Natural killer cell treated with Interleukin-12 subunit alpha and Interleukin-12 subunit beta and Interleukin-15 and Interleukin-18, amount 100 ng/mL, for 72 hours (primary cell): ENCODE measurements around the gene PAWR. TPM values are rescaled to one million over a fixed set of nuclear protein-coding genes. Genes with fewer than 3 reads are reported as not detected.
"Not testable (repeated sequence)": the region's sequence is repeated elsewhere in the genome, so short reads cannot be mapped to it uniquely, and the experiment has no call there.

ENCODE experiments used
- ATAC-seq, 2 donors: fragments of 150-1000 bp; cut with Tn5 transposase in 1 of 2; sonication (Bioruptor Pico), chemical (Tn5 transposase) in 1 of 2; 2 replicates each; pipeline ENCODE4 v1.10.0; 2021
- DNase-seq: peaks from one replicate; pipeline ENCODE4 v3.0.0; 2022; ENCODE audit warnings: low spot score
- H3K27ac Mint-ChIP-seq, 2 donors: 1 replicate in 1 of 2; 2 replicates in 1 of 2; pipeline ENCODE4 v1.8.0; 2022; ENCODE audit warnings: mixed read lengths in 2 of 2, mild to moderate bottlenecking in 1 of 2, moderate library complexity in 1 of 2
- H3K27me3 Mint-ChIP-seq, 2 donors: 1 replicate in 1 of 2; 2 replicates in 1 of 2; pipeline ENCODE4 v1.8.0; 2022; ENCODE audit warnings: mixed read lengths in 2 of 2
- H3K36me3 Mint-ChIP-seq: one replicate; pipeline ENCODE4 v1.8.0; 2022; ENCODE audit warnings: mixed read lengths
- H3K4me1 Mint-ChIP-seq, 2 donors: 1 replicate in 1 of 2; 2 replicates in 1 of 2; pipeline ENCODE4 v1.8.0; 2022; ENCODE audit warnings: low read depth in 2 of 2, mixed read lengths in 2 of 2, mild to moderate bottlenecking in 1 of 2
- H3K4me3 Mint-ChIP-seq: one replicate; pipeline ENCODE4 v1.8.0; 2022; ENCODE audit warnings: mixed read lengths
- H3K9me3 Mint-ChIP-seq: 2 replicates; pipeline ENCODE4 v1.8.0; 2022; ENCODE audit warnings: mixed read lengths
- total RNA-seq, 2 donors: library from RNA; stranded (reverse); gene quantifications; one replicate each; pipeline ENCODE4 v1.2.3, GENCODE V29; 2022

PAWR gene
- total RNA-seq, 2 donors from 2014 or later = 3.5 to 10.2 TPM

DNA sequence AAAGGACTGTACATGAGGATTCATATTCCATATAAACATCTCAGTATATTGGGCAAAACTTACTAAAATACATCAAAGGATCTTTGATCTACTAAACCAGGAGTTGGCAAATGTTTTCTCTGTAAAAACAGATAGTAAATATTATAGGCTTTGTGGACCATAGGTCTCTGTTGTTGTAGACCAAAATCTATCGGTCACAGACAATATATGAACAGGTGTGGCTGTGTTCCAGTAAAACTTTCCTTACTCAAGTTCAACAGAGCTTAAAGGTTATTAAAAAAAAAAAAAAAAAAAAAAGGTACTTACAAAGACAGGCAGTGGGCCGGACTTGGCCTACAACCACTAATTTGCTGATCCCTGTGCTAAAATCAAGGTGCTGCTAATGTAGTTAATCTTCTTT, 40.3 kb downstream of the PAWR start:
- no peaks in the 10 kb centered on the region for H3K27me3 Mint-ChIP-seq
- H3K4me3 Mint-ChIP-seq = no peak overlapping the region
- H3K9me3 Mint-ChIP-seq = no peaks in the 10 kb centered on the region
- DNase-seq (no peak), ATAC-seq (no peak)
- H3K27ac Mint-ChIP-seq = no peak overlapping the region
- H3K36me3 Mint-ChIP-seq = no peaks in the 10 kb centered on the region
- no peaks in the 10 kb centered on the region for H3K4me1 Mint-ChIP-seq

DNA sequence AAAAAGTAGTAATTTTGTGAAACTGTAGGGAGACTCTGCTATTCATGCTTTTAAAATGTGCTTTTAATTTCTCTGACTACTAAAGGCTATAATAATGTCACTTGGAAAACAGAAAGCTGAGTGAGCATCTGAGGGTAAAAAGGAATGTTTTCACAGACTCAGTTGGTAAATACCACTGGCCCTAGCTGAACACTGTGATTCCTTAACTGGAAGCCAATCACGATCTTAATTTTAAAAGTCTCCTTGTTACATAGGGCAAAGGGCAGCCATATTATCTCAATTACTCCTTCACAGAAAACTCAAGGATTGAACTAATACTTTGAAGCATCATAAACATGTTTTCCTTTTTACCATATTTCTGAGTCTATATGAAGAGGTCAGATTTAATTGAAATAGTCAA, 41.9 kb downstream of the PAWR start:
- DNase-seq = no peak
- Mint-ChIP-seq H3K36me3 (no peaks in the 10 kb centered on the region), H3K9me3 (no peaks in the 10 kb centered on the region), H3K4me3 (no peak overlapping the region), H3K27ac (no peak overlapping the region), H3K4me1 (no peaks in the 10 kb centered on the region), H3K27me3 (no peaks in the 10 kb centered on the region)
- ATAC-seq = no peak

DNA sequence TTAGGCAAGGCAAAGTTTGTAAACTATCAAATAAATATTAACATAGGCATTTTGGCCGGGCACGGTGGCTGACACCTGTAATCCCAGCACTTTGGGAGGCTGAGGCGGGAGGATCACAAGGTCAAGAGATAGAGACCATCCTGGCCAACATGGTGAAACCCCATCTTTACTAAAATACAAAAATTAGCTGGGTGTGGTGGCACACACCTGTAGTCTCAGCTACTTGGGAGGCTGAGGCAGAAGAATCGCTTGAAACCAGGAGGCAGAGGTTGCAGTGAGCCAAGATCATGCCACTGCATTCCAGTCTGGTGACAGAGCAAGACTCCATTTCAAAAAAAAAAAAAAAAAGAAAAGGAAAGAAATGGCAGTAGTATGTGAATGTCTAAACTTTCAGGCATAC, 43.9 kb downstream of the PAWR start:
- not testable (repeated sequence) for DNase-seq, H3K27me3 Mint-ChIP-seq, ATAC-seq, H3K4me3 Mint-ChIP-seq, H3K4me1 Mint-ChIP-seq, H3K27ac Mint-ChIP-seq, H3K36me3 Mint-ChIP-seq, H3K9me3 Mint-ChIP-seq

DNA sequence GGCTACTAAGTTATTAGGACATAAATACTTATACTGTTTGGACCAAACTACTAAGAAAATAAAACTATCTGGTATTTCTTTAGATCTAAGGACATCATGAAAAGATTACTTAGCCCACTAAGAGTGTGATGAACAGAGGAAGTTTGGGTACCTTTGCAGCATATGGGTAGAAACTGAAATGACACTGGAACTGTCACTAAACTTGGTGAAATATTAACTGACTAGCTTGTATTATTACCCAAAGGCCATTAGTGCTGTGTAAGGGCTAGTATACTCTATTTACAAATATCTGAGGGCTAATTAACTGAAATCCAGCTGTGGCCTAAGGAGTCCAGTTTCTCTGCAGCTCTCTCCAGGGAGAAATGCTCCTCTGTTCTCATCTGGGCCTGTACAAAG, 45.5 kb downstream of the PAWR start:
- no peaks in the 10 kb centered on the region for H3K4me1 Mint-ChIP-seq
- H3K4me3 Mint-ChIP-seq = no peak overlapping the region
- H3K36me3 Mint-ChIP-seq = no peaks in the 10 kb centered on the region
- H3K27ac Mint-ChIP-seq = no peak overlapping the region
- no peaks in the 10 kb centered on the region for H3K27me3 Mint-ChIP-seq
- ATAC-seq (no peak), DNase-seq (no peak)
- H3K9me3 Mint-ChIP-seq = no peaks in the 10 kb centered on the region

DNA sequence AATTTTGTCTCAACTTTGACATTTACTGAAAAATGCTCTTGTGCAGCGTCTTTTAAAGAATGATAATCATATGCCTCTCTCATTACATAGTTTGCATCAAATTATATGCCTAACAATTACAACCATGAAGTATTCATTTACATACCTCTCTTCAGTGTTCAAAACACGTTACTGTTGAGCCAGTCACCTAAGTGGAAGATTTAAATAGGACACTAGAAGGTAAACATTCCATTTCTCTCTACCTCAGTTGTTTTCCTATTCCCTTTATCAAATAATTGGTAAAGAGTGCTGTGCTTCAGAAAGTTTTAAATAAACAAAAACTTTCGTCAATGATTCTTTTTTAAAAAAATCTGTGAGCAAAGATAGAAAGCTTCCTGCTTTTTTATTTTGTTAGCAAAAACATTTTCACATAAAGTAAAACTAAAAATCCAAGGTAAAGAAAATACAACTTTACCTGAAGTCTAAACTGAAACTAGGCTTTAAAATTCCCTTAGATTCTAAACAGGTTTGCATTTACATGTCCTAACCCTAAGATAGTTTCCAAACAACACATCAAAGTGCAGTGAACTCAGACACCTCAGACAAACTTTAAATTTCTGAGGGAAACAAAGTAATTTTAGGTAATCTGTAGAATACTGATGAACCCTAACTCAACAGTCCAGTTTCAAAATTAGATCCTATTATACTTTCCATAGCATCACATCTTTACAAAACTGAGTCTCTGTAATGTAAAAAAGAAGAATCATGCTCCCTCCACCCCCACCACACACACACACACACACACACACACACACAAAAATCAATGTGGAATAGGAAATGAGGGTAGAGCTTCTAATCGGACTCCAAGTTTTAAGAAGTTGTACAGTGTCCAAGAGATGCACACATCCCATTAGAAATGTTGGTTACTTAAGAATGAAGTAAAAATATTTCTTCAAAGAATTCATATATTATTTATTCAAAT, 46.2 kb downstream of the PAWR start:
- no peak for DNase-seq
- ATAC-seq = no peak
- Mint-ChIP-seq H3K9me3 (no peaks in the 10 kb centered on the region), H3K27me3 (no peaks in the 10 kb centered on the region), H3K4me3 (no peak overlapping the region), H3K36me3 (no peaks in the 10 kb centered on the region), H3K4me1 (no peaks in the 10 kb centered on the region), H3K27ac (no peak overlapping the region)

DNA sequence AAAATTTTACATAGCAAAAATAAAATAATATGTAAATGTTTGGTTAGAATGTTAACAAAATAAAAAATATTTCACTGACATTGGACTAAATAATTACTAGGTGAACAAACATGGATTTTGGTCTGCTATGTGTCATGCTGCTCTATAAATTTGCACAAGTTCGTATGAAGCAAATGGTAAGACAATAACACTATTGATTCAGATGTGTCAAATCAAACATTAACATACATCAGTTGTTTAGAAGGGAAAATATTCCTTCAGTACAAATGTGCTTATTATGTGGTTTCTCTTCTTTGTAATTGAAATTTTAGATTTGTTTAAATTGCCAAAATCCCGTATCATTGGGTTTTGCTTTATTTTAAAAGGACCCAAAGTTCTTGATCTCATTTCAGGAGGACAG, 46.9 kb downstream of the PAWR start:
- ATAC-seq (no peak), DNase-seq (no peak)
- H3K27me3 Mint-ChIP-seq = no peaks in the 10 kb centered on the region
- H3K4me1 Mint-ChIP-seq = no peaks in the 10 kb centered on the region
- no peak overlapping the region for H3K27ac Mint-ChIP-seq
- H3K4me3 Mint-ChIP-seq = no peak overlapping the region
- no peaks in the 10 kb centered on the region for H3K9me3 Mint-ChIP-seq
- H3K36me3 Mint-ChIP-seq = no peaks in the 10 kb centered on the region

DNA sequence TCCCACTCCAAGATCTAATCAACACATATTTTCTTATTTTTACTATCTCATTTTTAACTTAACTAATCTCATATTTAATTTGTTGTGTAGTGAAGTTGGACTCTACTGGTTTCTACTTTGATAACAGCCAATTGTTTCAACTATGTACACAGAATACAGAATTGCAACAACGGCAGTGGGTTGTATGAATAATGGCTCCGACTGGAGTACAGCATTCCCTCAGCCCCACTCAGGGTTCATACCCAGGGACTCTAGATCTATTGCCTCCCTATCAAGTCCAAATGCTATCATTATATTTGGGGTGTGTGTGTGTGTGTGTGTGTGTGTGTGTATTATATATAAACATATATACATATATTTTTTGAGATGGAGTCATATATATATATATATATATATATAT, 52.3 kb downstream of the PAWR start:
- DNase-seq = no peak
- ATAC-seq = no peak
- no peaks in the 10 kb centered on the region for H3K27me3 Mint-ChIP-seq
- no peak overlapping the region for H3K27ac Mint-ChIP-seq
- H3K9me3 Mint-ChIP-seq = no peaks in the 10 kb centered on the region
- H3K4me1 Mint-ChIP-seq = no peaks in the 10 kb centered on the region
- no peak overlapping the region for H3K4me3 Mint-ChIP-seq
- no peaks in the 10 kb centered on the region for H3K36me3 Mint-ChIP-seq

DNA sequence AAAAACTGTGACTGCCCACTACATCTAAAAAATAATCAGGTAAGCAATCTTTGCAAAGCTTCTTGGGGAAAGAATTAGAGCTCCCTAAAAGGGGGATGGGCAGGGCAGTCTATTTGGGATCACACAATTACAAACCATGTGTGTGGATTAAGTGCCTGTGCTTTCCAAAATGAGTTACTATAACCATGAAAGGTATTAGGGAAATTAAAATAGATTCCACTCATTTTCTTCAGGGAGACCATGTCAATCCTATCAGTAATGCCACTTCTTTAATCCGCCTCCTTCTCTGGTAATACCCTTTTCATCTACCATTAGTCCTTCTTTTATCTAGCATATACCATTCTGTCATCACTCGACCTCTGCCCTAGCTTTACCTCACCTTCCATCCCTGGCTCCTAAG, 53.7 kb downstream of the PAWR start:
- no peaks in the 10 kb centered on the region for H3K4me1 Mint-ChIP-seq
- H3K9me3 Mint-ChIP-seq = no peaks in the 10 kb centered on the region
- ATAC-seq = no peak
- no peaks in the 10 kb centered on the region for H3K36me3 Mint-ChIP-seq
- H3K27ac Mint-ChIP-seq = no peak overlapping the region
- no peak for DNase-seq
- no peak overlapping the region for H3K4me3 Mint-ChIP-seq
- H3K27me3 Mint-ChIP-seq = no peaks in the 10 kb centered on the region

DNA sequence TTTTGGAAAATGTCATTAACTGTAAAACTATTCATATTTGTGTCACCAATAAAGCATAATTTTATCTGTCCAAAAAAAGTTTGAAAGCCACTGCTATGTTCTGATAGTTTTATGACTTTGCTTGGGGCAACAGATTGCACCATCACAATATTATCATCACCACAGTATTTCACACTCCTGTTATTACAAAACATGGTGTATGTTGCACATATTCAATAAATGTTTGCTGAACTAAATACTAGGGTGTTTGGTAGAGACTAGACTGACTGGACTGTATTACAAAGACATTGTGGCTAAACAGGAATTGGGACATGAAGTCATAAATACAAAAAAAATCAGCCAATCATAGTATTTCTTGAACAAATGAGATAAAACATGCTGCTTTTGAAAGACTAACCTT, 55.1 kb downstream of the PAWR start:
- DNase-seq (no peak), ATAC-seq (no peak)
- Mint-ChIP-seq H3K27me3 (no peaks in the 10 kb centered on the region), H3K36me3 (no peaks in the 10 kb centered on the region), H3K9me3 (no peaks in the 10 kb centered on the region), H3K4me3 (no peak overlapping the region), H3K27ac (no peak overlapping the region), H3K4me1 (no peaks in the 10 kb centered on the region)

DNA sequence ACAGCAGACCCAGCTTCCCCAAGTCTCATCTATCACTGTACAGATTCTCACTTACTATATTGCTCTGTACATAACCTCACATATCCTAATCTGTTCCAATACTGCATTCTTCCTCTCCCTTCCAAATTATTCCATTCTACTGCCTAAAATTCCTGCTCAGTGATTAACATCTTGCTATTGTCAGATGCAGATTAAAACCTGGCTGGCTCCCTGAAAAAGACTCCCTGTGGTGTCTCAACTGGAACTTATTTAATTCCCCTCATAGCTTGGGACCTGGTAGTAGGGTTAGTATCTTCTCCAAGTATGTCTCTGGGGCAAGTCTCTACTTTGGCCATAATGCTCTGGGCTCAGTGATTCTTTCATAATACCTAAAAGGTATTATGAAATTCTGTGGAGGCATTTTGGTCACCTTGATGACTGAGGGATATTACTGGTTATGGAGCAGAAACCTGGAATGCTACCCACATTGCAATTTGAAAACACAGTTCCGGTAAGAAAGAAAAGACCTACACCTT, 55.8 kb downstream of the PAWR start:
- DNase-seq (no peak), ATAC-seq (no peak)
- Mint-ChIP-seq H3K4me3 (no peak overlapping the region), H3K27ac (no peak overlapping the region), H3K9me3 (no peaks in the 10 kb centered on the region), H3K4me1 (no peaks in the 10 kb centered on the region), H3K27me3 (no peaks in the 10 kb centered on the region), H3K36me3 (no peaks in the 10 kb centered on the region)

DNA sequence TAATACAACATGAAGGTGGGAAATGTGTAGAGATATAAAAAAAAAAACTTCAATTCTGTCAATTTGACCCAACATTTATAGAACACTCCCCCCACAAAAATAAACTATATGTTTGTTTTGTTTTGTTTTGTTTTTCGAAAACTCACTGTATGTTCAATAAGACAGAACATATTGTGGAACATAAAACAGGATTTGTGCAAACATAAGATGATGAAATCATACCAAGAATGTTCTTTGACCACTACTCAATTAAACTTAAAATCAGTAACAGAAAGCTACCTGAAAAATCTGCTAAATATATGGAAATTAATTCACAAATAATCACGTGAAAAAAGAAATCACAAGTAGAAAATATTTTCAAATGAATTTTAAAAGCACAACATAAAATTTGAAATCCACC, 61.2 kb downstream of the PAWR start:
- no peak overlapping the region for H3K27ac Mint-ChIP-seq
- H3K9me3 Mint-ChIP-seq = peaks cover 4% of the 10 kb centered on the region
- no peaks in the 10 kb centered on the region for H3K36me3 Mint-ChIP-seq
- H3K4me1 Mint-ChIP-seq = no peaks in the 10 kb centered on the region
- no peak for DNase-seq
- no peak overlapping the region for H3K4me3 Mint-ChIP-seq
- no peaks in the 10 kb centered on the region for H3K27me3 Mint-ChIP-seq
- no peak for ATAC-seq

DNA sequence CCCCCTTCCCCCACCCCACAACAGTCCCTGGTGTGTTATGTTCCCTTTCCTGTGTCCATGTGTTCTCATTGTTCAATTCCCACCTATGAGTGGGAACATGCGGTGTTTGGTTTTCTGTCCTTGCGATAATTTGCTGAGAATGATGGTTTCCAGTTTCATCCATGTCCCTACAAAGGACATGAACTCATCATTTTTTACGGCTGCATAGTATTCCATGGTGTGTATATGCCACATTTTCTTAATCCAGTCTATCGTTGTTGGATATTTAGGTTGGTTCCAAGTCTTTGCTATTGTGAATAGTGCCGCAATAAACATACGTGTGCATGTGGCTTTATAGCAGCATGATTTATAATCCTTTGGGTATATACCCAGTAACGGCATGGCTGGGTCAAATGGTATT, 64.0 kb downstream of the PAWR start:
- not testable (repeated sequence) for H3K4me1 Mint-ChIP-seq, H3K27ac Mint-ChIP-seq, H3K36me3 Mint-ChIP-seq, DNase-seq, H3K4me3 Mint-ChIP-seq, H3K27me3 Mint-ChIP-seq, ATAC-seq, H3K9me3 Mint-ChIP-seq

DNA sequence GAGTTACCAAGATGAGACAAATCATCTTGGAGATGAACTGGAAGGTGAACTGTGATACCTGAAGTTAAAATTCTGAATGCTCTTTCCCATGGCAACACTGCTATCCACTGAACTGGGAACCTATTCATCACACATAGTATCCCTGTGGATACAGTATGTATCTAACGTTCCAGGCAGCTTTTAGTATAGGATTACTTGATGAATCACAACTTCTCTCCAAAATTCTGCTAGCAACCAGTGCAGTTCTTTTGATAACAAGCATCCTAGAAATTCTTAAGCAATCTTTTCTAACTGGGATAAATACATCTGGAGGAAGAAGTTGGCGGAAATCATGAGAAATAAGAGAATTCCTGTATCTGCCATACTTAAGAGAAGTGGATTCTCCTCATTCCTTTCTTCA, 66.4 kb downstream of the PAWR start:
- DNase-seq = no peak
- Mint-ChIP-seq H3K9me3 (peaks cover 4% of the 10 kb centered on the region), H3K4me3 (no peak overlapping the region), H3K36me3 (no peaks in the 10 kb centered on the region), H3K4me1 (no peaks in the 10 kb centered on the region), H3K27me3 (no peaks in the 10 kb centered on the region), H3K27ac (no peak overlapping the region)
- ATAC-seq = no peak

DNA sequence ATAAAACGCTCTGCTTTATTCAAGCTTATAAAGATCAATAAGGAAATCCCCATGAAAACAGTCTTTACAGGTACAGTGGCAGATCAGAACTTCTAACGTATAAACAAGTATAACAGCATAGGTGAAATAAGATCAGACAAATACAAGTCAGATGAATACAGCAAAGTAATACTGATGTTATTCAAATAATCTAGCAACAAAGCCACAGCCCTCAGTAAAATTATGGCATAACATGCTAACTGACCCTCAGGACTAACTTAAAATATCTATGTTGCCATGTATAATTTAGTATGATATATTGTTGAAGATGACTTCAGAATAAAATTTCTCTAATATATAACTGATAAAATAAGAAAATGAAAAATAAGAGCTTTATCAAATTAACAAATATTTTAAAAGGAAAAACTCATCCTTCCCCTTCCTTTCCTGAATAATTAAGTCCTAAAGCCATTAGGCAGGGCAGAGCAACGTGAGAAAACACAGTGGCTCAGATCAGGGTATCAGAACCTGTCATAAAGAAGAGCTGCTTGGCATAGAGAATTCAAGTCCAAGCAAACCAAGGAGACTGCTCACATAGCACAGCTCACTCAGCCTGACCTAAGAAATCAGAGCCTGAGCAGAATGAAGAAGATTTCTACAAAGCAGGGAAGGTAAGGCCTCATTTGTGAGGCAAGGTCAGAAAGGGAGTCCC, 70.7 kb downstream of the PAWR start:
- Mint-ChIP-seq H3K9me3 (no peaks in the 10 kb centered on the region), H3K4me3 (no peak overlapping the region), H3K27me3 (no peaks in the 10 kb centered on the region), H3K36me3 (no peaks in the 10 kb centered on the region), H3K4me1 (no peaks in the 10 kb centered on the region), H3K27ac (no peak overlapping the region)
- DNase-seq (no peak), ATAC-seq (no peak)
